PFSK-1 (cell line): Measurements from ENCODE around the gene TGM5.

ENCODE experiments used
- FOXP2 ChIP-seq: optimal IDR thresholded peaks from 2 replicates; pipeline ENCODE3; 2011; ENCODE audit warnings: borderline replicate concordance, control low read depth, inconsistent platforms; ENCODE audit not compliant: insufficient read depth; ENCODE audit errors: extremely low read length, extremely low read depth
- POLR2AphosphoS5 ChIP-seq: IDR thresholded peaks from 2 replicates; pipeline ENCODE4 v1.6.1; 2012; ENCODE audit warnings: low read depth, mild to moderate bottlenecking, control low read depth, low read length, moderate library complexity
- SIN3A ChIP-seq: IDR thresholded peaks from 2 replicates; pipeline ENCODE4 v1.6.1; 2012; ENCODE audit warnings: mild to moderate bottlenecking, low read length, moderate library complexity, borderline replicate concordance; ENCODE audit not compliant: insufficient read depth
- TAF1 ChIP-seq: IDR thresholded peaks from 2 replicates; pipeline ENCODE4 v1.6.1; 2012; ENCODE audit warnings: low read length, control low read depth, borderline replicate concordance; ENCODE audit not compliant: insufficient read depth
- TF ChIP-seq, protein P1 (sequence below), 2 experiments: IDR thresholded peaks; 2 replicates each; pipeline versions ENCODE4 v1.6.1 to v1.8.0; 2011 to 2012; ENCODE audit warnings: low read depth in 2 of 2, low read length in 2 of 2, control low read depth in 1 of 2, inconsistent platforms in 1 of 2, mild to moderate bottlenecking in 1 of 2, moderate library complexity in 1 of 2; ENCODE audit not compliant: insufficient read depth in 1 of 2

The TGM5 gene

DNA sequence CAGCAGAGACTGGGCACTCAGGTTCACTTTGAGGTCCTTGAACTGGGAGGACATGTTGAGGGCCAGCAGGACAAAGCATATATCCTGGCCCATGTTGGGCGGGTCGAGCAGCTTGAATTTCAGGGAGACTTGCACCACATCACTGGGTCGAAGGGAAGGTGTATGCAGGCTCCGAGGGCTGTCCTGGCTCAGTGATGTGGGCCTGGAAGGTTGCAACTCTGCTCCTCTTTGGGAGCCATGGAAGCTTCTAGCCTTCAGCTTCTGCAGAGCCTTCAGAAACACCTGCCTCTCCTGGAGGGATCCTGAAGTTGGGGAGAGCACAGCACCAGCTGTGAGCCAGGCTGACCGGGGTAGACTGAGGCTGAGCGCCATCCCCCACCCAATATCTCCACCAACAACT, 31.2 kb downstream of the TGM5 start:
- TF ChIP-seq SIN3A: no peak
- TF ChIP-seq, protein P1, sequence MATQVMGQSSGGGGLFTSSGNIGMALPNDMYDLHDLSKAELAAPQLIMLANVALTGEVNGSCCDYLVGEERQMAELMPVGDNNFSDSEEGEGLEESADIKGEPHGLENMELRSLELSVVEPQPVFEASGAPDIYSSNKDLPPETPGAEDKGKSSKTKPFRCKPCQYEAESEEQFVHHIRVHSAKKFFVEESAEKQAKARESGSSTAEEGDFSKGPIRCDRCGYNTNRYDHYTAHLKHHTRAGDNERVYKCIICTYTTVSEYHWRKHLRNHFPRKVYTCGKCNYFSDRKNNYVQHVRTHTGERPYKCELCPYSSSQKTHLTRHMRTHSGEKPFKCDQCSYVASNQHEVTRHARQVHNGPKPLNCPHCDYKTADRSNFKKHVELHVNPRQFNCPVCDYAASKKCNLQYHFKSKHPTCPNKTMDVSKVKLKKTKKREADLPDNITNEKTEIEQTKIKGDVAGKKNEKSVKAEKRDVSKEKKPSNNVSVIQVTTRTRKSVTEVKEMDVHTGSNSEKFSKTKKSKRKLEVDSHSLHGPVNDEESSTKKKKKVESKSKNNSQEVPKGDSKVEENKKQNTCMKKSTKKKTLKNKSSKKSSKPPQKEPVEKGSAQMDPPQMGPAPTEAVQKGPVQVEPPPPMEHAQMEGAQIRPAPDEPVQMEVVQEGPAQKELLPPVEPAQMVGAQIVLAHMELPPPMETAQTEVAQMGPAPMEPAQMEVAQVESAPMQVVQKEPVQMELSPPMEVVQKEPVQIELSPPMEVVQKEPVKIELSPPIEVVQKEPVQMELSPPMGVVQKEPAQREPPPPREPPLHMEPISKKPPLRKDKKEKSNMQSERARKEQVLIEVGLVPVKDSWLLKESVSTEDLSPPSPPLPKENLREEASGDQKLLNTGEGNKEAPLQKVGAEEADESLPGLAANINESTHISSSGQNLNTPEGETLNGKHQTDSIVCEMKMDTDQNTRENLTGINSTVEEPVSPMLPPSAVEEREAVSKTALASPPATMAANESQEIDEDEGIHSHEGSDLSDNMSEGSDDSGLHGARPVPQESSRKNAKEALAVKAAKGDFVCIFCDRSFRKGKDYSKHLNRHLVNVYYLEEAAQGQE (IDR thresholded peaks at IDR 0.05; ENCODE audit: insufficient read depth in 1 of 2, low read depth in 2 of 2, low read length in 2 of 2): no peak
- no peak for TF ChIP-seq TAF1
- no peak for TF ChIP-seq POLR2AphosphoS5
- no peak for TF ChIP-seq FOXP2

DNA sequence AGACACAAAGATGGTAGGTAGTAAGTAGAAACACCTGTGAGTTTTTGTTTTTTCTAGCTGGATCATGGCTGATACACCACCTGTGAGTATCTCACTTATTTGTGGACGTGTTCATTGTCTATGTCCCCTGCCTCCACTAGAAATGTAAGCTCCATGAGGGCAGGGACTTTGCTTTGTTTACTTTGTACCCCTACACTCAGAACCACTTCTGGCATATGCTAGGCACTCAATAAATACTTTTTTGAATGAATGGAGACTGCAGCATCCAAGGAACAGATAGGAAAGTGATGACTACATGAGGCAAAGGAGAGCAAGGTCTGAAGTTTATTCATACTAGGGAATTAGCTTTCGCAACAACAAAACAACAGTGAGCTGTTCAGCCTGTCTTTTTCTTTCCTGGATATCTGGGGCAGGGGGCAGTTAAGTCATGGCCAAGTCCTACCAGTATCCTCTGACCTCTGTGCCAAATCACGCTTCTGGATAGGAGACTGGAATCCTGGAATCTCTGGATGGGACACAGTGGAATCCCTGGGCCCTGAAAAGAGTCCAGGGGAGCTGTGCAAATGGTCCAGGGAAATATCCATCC, 34.3 kb downstream of the TGM5 start:
- TF ChIP-seq SIN3A (no peak), POLR2AphosphoS5 (no peak), FOXP2 (no peak), TAF1 (no peak)
- TF ChIP-seq, protein P1 (IDR thresholded peaks at IDR 0.05; ENCODE audit: insufficient read depth in 1 of 2, low read depth in 2 of 2, low read length in 2 of 2): no peak

DNA sequence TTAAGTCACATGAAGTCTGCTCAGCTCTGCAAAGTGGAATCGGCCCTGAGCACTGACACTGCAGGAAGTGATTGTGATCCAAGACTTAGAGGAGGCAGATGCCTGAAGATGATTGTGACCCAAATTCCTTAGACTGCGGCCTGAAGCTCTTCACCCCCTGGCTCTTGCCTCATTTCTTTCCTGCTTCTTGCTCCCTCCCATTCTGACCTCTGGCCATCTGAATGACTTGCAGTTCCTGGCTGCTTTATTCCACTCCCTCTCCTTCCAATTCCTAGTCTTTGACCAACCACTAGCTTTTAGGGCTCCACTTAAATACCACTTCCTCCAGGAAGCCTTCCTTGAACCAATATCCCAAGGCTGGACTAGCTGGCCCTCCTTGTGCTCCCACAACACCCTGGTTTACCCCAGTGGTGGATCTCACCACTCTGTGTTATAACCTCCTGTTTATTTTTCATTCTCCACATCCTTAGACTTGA, 36.0 kb downstream of the TGM5 start:
- no peak for TF ChIP-seq FOXP2
- TF ChIP-seq POLR2AphosphoS5: no peak
- TF ChIP-seq TAF1: no peak
- no peak for TF ChIP-seq SIN3A
- TF ChIP-seq, protein P1 (IDR thresholded peaks at IDR 0.05; ENCODE audit: insufficient read depth in 1 of 2, low read depth in 2 of 2, low read length in 2 of 2): no peak

DNA sequence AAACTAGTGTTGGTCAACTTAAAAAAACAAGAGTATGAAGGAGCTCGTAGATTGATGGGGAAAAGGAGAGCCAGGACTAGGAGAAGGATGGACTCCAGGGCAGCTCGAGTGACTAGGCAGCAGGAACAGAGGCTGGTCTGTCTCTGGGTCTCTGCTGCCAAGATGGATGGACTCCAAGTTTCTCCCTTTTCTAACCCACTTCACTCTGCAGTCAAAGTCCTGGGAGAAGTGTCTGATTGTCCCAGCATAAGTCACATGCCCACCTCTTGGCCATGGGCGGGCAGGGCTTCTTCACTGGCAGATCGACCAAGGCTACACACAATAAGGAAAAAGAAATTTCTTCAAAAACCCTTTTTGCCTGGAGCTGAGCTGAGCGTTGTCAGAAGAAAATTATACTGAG, 36.8 kb downstream of the TGM5 start:
- TF ChIP-seq SIN3A (no peak), POLR2AphosphoS5 (no peak), TAF1 (no peak), FOXP2 (no peak)
- TF ChIP-seq, protein P1 (IDR thresholded peaks at IDR 0.05; ENCODE audit: insufficient read depth in 1 of 2, low read depth in 2 of 2, low read length in 2 of 2): no peak
